OCI-LY3 (cell line): ENCODE measurements around the gene PTGR3.

Experiments
- CTCF ChIP-seq: fragments of 200-600, 300-600 bp; sonication (generic); IDR thresholded peaks from 2 replicates; pipeline ENCODE4 v1.5.1; 2014; ENCODE audit warnings: antibody characterized with exemption, low read length, low read depth
- EZH2phosphoT487 ChIP-seq: fragments of 200-600 bp; shearing (Covaris generic); IDR thresholded peaks from 2 replicates; pipeline ENCODE4 v1.6.1; 2018; ENCODE audit warnings: antibody characterized with exemption, mixed run types, low read depth

DNA sequence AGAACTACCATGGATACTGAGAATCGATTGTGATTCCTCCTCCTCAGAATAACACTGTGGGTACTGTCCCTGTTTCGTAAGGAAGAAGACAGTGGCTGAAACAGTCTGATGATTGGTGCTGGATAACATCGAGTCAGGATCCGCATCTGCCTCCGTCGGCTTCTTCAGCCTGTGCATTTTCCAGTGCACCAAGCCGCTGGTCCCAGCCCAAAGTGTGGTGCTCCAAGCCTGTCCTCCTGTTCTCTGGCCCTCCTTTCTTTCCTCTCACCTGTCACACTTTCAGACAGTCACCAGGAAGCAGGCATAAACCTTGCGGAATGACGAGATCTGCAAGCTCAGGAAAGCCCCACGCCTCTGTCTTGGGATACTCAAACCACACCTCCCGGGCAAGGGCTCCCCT is 30.6 kb downstream of the PTGR3 start:
- TF ChIP-seq CTCF (no peak), EZH2phosphoT487 (no peak)
